ENCODE results near the gene DISP2.

Gene DISP2

DNA sequence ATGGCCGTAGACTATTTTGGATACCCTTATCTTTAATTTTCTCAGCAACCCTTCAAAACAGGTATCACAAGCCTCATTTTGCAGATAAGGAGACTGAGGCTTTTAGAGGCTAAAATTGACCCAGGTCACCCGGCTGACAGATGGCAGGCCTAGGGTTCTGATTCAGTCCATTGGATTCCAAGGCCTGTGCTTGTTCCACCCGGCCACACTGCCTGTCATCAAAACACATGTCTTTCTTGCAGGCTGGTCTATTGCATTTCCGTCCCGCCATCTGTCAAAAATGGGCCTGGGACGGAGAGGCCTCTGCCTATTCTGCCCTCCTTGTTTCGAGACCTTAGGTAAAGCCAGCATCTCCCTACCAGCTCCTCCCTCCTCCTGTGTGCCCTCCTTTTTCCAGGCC, 26.4 kb upstream of the DISP2 start:
- H3K27me3 ChIP-seq (ENCODE audit: control insufficient read depth in 3 of 3, insufficient read depth in 3 of 3, low read depth in 1 of 3, low read length in 3 of 3), result no peaks in the 10 kb centered on the region
- H3K14ac ChIP-seq (ENCODE audit: low read length), result no peak overlapping the region
- H2AK5ac ChIP-seq (ENCODE audit: low read depth, low read length), result no peak overlapping the region
- H3K9me3 ChIP-seq (replicated peaks in 1 of 2; ENCODE audit: control insufficient read depth in 2 of 2, insufficient read depth in 1 of 2, low read depth in 1 of 2, low read length in 2 of 2), result peaks cover 0 to 5% of the 10 kb centered on the region in 2 donors
- no peak overlapping the region for H4K8ac ChIP-seq (ENCODE audit: low read depth, low read length)
- H2BK120ac ChIP-seq (ENCODE audit: low read depth, low read length), result no peak overlapping the region
- no peaks in the 10 kb centered on the region for H3K79me1 ChIP-seq (ENCODE audit: low read depth, low read length)
- H2AFZ ChIP-seq (ENCODE audit: low read length), result no peak overlapping the region
- H3K36me3 ChIP-seq (replicated peaks in 1 of 2; ENCODE audit: control insufficient read depth in 2 of 2, insufficient read depth in 2 of 2, low read length in 2 of 2), result no peaks in the 10 kb centered on the region
- no peak overlapping the region for H3K27ac ChIP-seq (replicated peaks; ENCODE audit: low read length)
- H3K23ac ChIP-seq (ENCODE audit: low read depth, low read length, poor library complexity), result no peak overlapping the region
- H3K4me2 ChIP-seq (ENCODE audit: insufficient read depth, low read length, poor library complexity, severe bottlenecking), result no peak overlapping the region
- no peak overlapping the region for H3K4me3 ChIP-seq (ENCODE audit: low read length in 2 of 2)
- no peak overlapping the region for H4K91ac ChIP-seq (ENCODE audit: low read depth, low read length, poor library complexity)
- no peak overlapping the region for H2BK5ac ChIP-seq (ENCODE audit: low read length)
- no CpG with 5 or more reads among the region's 7 CpGs for WGBS, 2 donors (ENCODE audit: extremely low coverage in 2 of 2, insufficient read length in 2 of 2, insufficient replicate concordance in 1 of 2)
- no peak overlapping the region for H2BK12ac ChIP-seq (ENCODE audit: low read length)
- DNase-seq (ENCODE audit: low spot score), result no peak
- H3K18ac ChIP-seq (ENCODE audit: low read length), result no peak overlapping the region
- no peak overlapping the region for H3K4ac ChIP-seq (ENCODE audit: low read length)
- no peak overlapping the region for H2BK15ac ChIP-seq (ENCODE audit: low read length)
- H3K9ac ChIP-seq (ENCODE audit: low read depth, low read length, poor library complexity), result no peak overlapping the region
- H3K4me1 ChIP-seq (ENCODE audit: control insufficient read depth in 2 of 2, insufficient read depth in 1 of 2, low read depth in 1 of 2, low read length in 2 of 2), result peaks cover 32 to 46% of the 10 kb centered on the region in 2 donors

- H3K36me3 ChIP-seq (replicated peaks in 1 of 2; ENCODE audit: control insufficient read depth in 2 of 2, insufficient read depth in 2 of 2, low read length in 2 of 2), result no peaks in the 10 kb centered on the region
- no peak overlapping the region for H2AFZ ChIP-seq (ENCODE audit: low read length)
- no peak overlapping the region for H2BK12ac ChIP-seq (ENCODE audit: low read length)
- no peak overlapping the region for H3K23ac ChIP-seq (ENCODE audit: low read depth, low read length, poor library complexity)
- H4K91ac ChIP-seq (ENCODE audit: low read depth, low read length, poor library complexity), result no peak overlapping the region
- peaks cover 26 to 40% of the 10 kb centered on the region in 2 donors for H3K4me1 ChIP-seq (ENCODE audit: control insufficient read depth in 2 of 2, insufficient read depth in 1 of 2, low read depth in 1 of 2, low read length in 2 of 2)
- DNase-seq (ENCODE audit: low spot score), result no peak
- H3K4me3 ChIP-seq (ENCODE audit: low read length in 2 of 2), result no peak overlapping the region
- H3K27ac ChIP-seq (replicated peaks; ENCODE audit: low read length), result no peak overlapping the region
- WGBS, 2 donors (ENCODE audit: extremely low coverage in 2 of 2, insufficient read length in 2 of 2, insufficient replicate concordance in 1 of 2), result no CpG with 5 or more reads among the region's 8 CpGs
- H2AK5ac ChIP-seq (ENCODE audit: low read depth, low read length), result no peak overlapping the region
- H2BK120ac ChIP-seq (ENCODE audit: low read depth, low read length), result no peak overlapping the region
- H3K4me2 ChIP-seq (ENCODE audit: insufficient read depth, low read length, poor library complexity, severe bottlenecking), result no peak overlapping the region
- H4K8ac ChIP-seq (ENCODE audit: low read depth, low read length), result no peak overlapping the region
- no peak overlapping the region for H3K14ac ChIP-seq (ENCODE audit: low read length)
- H3K79me1 ChIP-seq (ENCODE audit: low read depth, low read length), result no peaks in the 10 kb centered on the region
- H3K4ac ChIP-seq (ENCODE audit: low read length), result no peak overlapping the region
- no peak overlapping the region for H2BK5ac ChIP-seq (ENCODE audit: low read length)
- no peaks in the 10 kb centered on the region for H3K27me3 ChIP-seq (ENCODE audit: control insufficient read depth in 3 of 3, insufficient read depth in 3 of 3, low read depth in 1 of 3, low read length in 3 of 3)
- H2BK15ac ChIP-seq (ENCODE audit: low read length), result no peak overlapping the region
- peaks cover 0 to 5% of the 10 kb centered on the region in 2 donors for H3K9me3 ChIP-seq (replicated peaks in 1 of 2; ENCODE audit: control insufficient read depth in 2 of 2, insufficient read depth in 1 of 2, low read depth in 1 of 2, low read length in 2 of 2)
- H3K9ac ChIP-seq (ENCODE audit: low read depth, low read length, poor library complexity), result no peak overlapping the region
- no peak overlapping the region for H3K18ac ChIP-seq (ENCODE audit: low read length)
Measured at GRCh38 chr15:40332113-40332781, 25.8 kb upstream of the DISP2 start.

GRCh38 chr15:40333922-40334492, 24.0 kb upstream of the DISP2 start:
- Histone ChIP-seq H3K4ac (ENCODE audit: low read length) (no peak overlapping the region), H3K36me3 (replicated peaks in 1 of 2; ENCODE audit: control insufficient read depth in 2 of 2, insufficient read depth in 2 of 2, low read length in 2 of 2) (no peaks in the 10 kb centered on the region), H3K27me3 (ENCODE audit: control insufficient read depth in 3 of 3, insufficient read depth in 3 of 3, low read depth in 1 of 3, low read length in 3 of 3) (peaks cover 0 to 5% (median 2%) of the 10 kb centered on the region in 3 experiments), H2BK120ac (ENCODE audit: low read depth, low read length) (no peak overlapping the region), H2AK5ac (ENCODE audit: low read depth, low read length) (no peak overlapping the region), H2AFZ (ENCODE audit: low read length) (peak overlapping the region; percentile 56), H3K4me2 (ENCODE audit: insufficient read depth, low read length, poor library complexity, severe bottlenecking) (no peak overlapping the region), H3K23ac (ENCODE audit: low read depth, low read length, poor library complexity) (no peak overlapping the region), H2BK5ac (ENCODE audit: low read length) (no peak overlapping the region), H3K14ac (ENCODE audit: low read length) (no peak overlapping the region), H3K4me3 (ENCODE audit: low read length in 2 of 2) (no peak overlapping the region), H4K91ac (ENCODE audit: low read depth, low read length, poor library complexity) (no peak overlapping the region), H2BK15ac (ENCODE audit: low read length) (peak overlapping the region; percentile 18), H3K9ac (ENCODE audit: low read depth, low read length, poor library complexity) (no peak overlapping the region), H4K8ac (ENCODE audit: low read depth, low read length) (no peak overlapping the region), H3K4me1 (ENCODE audit: control insufficient read depth in 2 of 2, insufficient read depth in 1 of 2, low read depth in 1 of 2, low read length in 2 of 2) (peaks cover 12 to 22% of the 10 kb centered on the region in 2 donors), H3K79me1 (ENCODE audit: low read depth, low read length) (no peaks in the 10 kb centered on the region), H3K27ac (replicated peaks; ENCODE audit: low read length) (no peak overlapping the region), H3K9me3 (replicated peaks in 1 of 2; ENCODE audit: control insufficient read depth in 2 of 2, insufficient read depth in 1 of 2, low read depth in 1 of 2, low read length in 2 of 2) (peaks cover 0 to 5% of the 10 kb centered on the region in 2 donors), H3K18ac (ENCODE audit: low read length) (no peak overlapping the region), H2BK12ac (ENCODE audit: low read length) (no peak overlapping the region)
- no peak for DNase-seq (ENCODE audit: low spot score)
- no CpG with 5 or more reads among the region's 12 CpGs for WGBS, 2 donors (ENCODE audit: extremely low coverage in 2 of 2, insufficient read length in 2 of 2, insufficient replicate concordance in 1 of 2)

GRCh38 chr15:40334541-40334940, 23.5 kb upstream of the DISP2 start:
- no peak overlapping the region for H2BK5ac ChIP-seq (ENCODE audit: low read length)
- H3K36me3 ChIP-seq (replicated peaks in 1 of 2; ENCODE audit: control insufficient read depth in 2 of 2, insufficient read depth in 2 of 2, low read length in 2 of 2), result no peaks in the 10 kb centered on the region
- no peak overlapping the region for H2BK120ac ChIP-seq (ENCODE audit: low read depth, low read length)
- H3K4me1 ChIP-seq (ENCODE audit: control insufficient read depth in 2 of 2, insufficient read depth in 1 of 2, low read depth in 1 of 2, low read length in 2 of 2), result peaks cover 10 to 18% of the 10 kb centered on the region in 2 donors
- no peak overlapping the region for H3K23ac ChIP-seq (ENCODE audit: low read depth, low read length, poor library complexity)
- peak overlapping the region; percentile 56 for H2AFZ ChIP-seq (ENCODE audit: low read length)
- peak overlapping the region; percentile 15 for H2AK5ac ChIP-seq (ENCODE audit: low read depth, low read length)
- DNase-seq (ENCODE audit: low spot score), result no peak
- WGBS, 2 donors (ENCODE audit: extremely low coverage in 2 of 2, insufficient read length in 2 of 2, insufficient replicate concordance in 1 of 2), result no CpG with 5 or more reads among the region's 3 CpGs
- H4K8ac ChIP-seq (ENCODE audit: low read depth, low read length), result no peak overlapping the region
- no peaks in the 10 kb centered on the region for H3K79me1 ChIP-seq (ENCODE audit: low read depth, low read length)
- H3K4ac ChIP-seq (ENCODE audit: low read length), result no peak overlapping the region
- H3K9ac ChIP-seq (ENCODE audit: low read depth, low read length, poor library complexity), result no peak overlapping the region
- H3K14ac ChIP-seq (ENCODE audit: low read length), result no peak overlapping the region
- peaks cover 0 to under 1% of the 10 kb centered on the region in 2 donors for H3K9me3 ChIP-seq (replicated peaks in 1 of 2; ENCODE audit: control insufficient read depth in 2 of 2, insufficient read depth in 1 of 2, low read depth in 1 of 2, low read length in 2 of 2)
- H4K91ac ChIP-seq (ENCODE audit: low read depth, low read length, poor library complexity), result no peak overlapping the region
- peaks cover 0 to 7% (median 2%) of the 10 kb centered on the region in 3 experiments for H3K27me3 ChIP-seq (ENCODE audit: control insufficient read depth in 3 of 3, insufficient read depth in 3 of 3, low read depth in 1 of 3, low read length in 3 of 3)
- no peak overlapping the region for H2BK15ac ChIP-seq (ENCODE audit: low read length)
- no peak overlapping the region for H3K18ac ChIP-seq (ENCODE audit: low read length)
- no peak overlapping the region for H3K27ac ChIP-seq (replicated peaks; ENCODE audit: low read length)
- H3K4me2 ChIP-seq (ENCODE audit: insufficient read depth, low read length, poor library complexity, severe bottlenecking), result no peak overlapping the region
- H3K4me3 ChIP-seq (ENCODE audit: low read length in 2 of 2), result no peak overlapping the region
- no peak overlapping the region for H2BK12ac ChIP-seq (ENCODE audit: low read length)

Measured in neuronal stem cell (in vitro differentiated cells).